NCI-H1048 (cell line): ENCODE measurements around the gene AGBL2.

ENCODE experiments used
- DNase-seq: peaks from one replicate; lab custom pipeline; 2025; lab: John Stamatoyannopoulos, UW

AGBL2 gene

DNA sequence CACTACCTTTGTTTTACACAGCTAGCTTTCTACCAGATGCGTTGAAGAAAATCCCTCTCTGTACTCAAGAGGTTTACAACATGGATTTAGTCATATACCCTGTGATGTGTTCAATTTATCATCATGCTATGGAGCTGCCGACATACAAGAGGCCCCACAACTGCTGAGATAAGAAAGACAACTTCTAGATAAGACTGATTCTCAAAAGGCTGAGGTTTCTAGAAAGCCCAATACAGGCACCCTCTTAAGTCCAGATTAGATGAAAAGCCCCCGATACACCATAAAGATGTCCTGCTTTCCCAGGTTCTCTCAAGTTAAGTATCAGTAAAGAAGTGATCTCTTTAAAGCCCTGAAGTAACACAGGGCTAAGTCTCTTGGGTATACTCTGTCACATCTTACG, 87.1 kb downstream of the AGBL2 start:
- DNase-seq: no peak

GRCh38 chr11:47626234-47626633, 88.9 kb downstream of the AGBL2 start:
- DNase-seq: no peak

- no peak for DNase-seq
Observed at GRCh38 chr11:47620836-47621378, 94.3 kb downstream of the AGBL2 start.

DNA sequence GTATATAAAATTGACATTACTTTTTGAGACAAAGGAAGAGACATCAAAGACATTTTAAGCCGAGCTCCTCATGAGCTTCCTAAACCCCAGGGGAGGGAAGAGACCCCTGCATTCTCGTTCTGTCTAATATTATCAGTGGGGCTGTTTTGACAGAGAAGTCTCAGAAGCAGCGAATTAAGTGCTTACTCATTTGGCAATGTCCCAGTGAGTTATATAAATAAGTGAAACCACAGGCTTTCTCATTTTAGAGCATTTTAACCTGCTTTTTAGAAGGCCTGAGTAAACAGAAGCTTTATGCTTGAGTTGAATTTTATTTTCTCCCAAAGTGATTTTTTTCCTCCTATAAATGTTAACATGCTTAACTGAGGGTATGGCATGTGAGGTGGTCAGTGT, 97.8 kb downstream of the AGBL2 start:
- DNase-seq: no peak

DNA sequence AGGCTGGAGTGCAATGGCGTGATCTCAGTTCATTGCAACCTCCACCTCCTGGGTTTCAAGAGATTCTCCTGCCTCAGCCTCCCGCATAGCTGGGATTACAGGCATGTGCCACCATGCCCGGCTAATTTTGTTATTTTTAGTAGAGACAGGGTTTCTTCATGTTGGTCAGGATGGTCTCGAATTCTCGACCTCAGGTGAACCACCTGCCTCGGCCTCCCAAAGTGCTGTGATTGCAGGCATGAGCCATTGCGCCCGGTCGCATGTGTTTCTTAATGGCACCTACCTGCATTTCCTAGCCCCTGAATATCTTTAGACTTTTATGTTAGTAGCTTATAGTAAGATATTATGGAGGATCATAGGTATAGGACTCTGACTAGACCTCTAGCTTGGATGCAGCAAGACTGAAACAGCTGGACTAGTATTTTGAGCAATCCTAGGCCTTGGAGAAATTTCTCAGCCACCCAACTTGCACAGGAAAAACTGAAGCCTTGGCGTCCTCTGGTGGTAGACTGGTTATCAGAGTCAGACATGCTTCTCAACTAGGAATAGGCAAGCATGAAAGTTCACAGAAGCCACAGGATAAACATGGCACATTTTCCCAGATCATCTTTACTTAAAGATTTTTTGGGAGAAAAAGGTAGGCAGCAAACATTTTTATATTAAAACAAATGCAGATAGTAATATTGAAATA, 98.3 kb downstream of the AGBL2 start:
- no peak for DNase-seq

DNA sequence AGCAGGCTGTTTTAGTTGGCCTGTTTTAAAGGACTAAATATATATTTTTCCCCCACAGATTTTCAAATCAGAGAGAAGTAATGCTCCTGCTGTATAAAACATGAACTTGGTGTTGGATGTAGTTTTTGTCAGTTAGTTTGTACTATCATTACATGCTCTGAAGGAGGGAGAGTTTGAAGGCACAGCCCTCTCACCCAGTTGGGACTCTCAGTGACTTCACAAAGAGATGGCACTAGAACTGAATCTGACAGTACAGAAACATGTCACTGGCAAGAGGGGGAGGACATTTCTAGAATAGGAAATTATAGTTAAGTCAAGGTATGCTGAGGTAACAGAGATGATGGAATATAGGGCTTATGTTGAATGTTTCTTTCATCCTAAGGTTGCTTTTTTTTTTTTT, 99.9 kb downstream of the AGBL2 start:
- DNase-seq: no peak

DNA sequence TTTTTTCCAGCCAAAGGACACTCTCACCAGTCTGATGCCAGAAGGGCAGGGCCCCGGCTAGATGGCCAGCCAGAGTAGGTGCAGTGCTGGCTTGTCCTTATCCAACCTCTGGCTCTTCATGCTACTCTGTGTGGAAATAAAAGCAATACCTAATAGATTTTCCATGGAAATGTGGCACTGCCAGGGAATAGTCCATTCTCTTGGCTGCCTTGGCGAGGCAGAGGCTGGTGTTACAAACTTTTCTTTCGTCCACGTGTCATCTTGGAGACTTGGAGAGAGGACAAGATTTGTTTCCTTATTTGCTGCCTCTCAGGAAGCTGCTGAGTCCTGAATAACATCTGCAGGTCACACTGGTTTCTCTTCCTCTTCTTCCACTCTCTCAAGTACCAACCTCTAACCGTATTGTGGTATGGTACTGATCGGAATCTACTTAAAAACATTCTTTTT, 103.8 kb downstream of the AGBL2 start:
- DNase-seq: no peak

DNA sequence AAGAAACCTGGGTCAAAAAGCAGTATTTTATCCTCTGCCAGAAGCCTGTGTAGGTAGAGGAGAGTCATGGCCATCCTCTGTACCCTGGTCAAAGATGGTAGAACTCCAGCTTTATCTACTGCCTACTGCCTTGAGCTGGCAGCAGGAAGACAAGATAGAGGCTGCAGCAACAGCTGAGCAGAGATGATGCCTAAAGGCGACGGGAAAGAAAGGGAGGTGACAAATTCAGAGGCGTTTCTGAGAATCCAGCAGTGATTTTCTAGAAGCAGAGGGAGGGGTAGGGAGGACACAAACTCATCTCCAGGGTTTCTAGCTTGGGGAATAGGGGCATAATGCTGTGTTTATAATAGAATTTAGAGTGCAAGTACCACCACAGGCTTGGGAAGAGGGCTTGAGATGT, 105.5 kb downstream of the AGBL2 start:
- no peak for DNase-seq
